SU-DHL-6 (cell line): ENCODE data around the gene MSH3.

Source experiments
- CTCF ChIP-seq: fragments of 200-600 bp; sonication (generic); IDR thresholded peaks from one replicate; pipeline ENCODE4 v1.5.1; 2017; ENCODE audit warnings: antibody characterized with exemption, mild to moderate bottlenecking, low read length, moderate library complexity; ENCODE audit not compliant: insufficient read depth, poor library complexity, severe bottlenecking
- EZH2phosphoT487 ChIP-seq: fragments of 200-600 bp; sonication (generic), shearing (Covaris generic); conservative IDR thresholded peaks from 2 replicates; pipeline ENCODE4 v1.6.1; 2018; ENCODE audit warnings: mild to moderate bottlenecking, antibody characterized with exemption, low read length, moderate library complexity, mixed read lengths

DNA sequence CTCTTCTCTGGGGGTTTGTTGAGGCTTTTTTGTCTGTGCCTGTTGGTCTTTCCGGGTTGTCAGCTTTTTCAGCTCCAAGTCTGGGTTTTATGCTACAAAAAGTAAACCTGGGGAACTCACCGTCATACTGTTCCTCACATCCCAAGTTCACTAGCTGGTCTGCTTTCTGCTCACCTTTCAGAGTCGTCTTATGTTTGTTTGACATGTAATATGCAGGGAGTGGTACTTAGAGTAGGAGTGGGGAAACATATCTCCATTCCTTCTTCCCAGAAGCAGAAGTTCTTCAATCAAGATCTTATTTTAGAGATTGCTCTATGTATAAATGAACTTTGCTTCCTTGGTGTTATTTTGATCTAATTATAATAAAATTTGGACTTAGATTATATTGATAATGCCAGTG lies 42.0 kb downstream of the MSH3 start:
- TF ChIP-seq CTCF (no peak), EZH2phosphoT487 (no peak)
